HG03280 (cell line): Measurements from ENCODE around the gene NEDD9.

Experiments
- ATAC-seq: cut with Tn5 transposase; IDR thresholded peaks from one replicate; pipeline ENCODE4 v1.9.1; 2021; ENCODE audit warnings: mild to moderate bottlenecking, moderate library complexity; ENCODE audit not compliant: unreplicated experiment

The NEDD9 gene

GRCh38 chr6:11219400-11219834 is 13.1 kb downstream of the NEDD9 start:
- ATAC-seq: no peak

- no peak for ATAC-seq
Observed at GRCh38 chr6:11218538-11219399, 13.7 kb downstream of the NEDD9 start.

- ATAC-seq: no peak
Observed at GRCh38 chr6:11218102-11218442, 14.4 kb downstream of the NEDD9 start.

GRCh38 chr6:11217360-11218101 is 14.9 kb downstream of the NEDD9 start:
- no peak for ATAC-seq

GRCh38 chr6:11215773-11216172 is 16.7 kb downstream of the NEDD9 start:
- ATAC-seq: no peak

GRCh38 chr6:11214901-11215300 is 17.6 kb downstream of the NEDD9 start:
- no peak for ATAC-seq

GRCh38 chr6:11214084-11214833 is 18.2 kb downstream of the NEDD9 start:
- ATAC-seq: no peak

GRCh38 chr6:11213422-11214021 is 18.9 kb downstream of the NEDD9 start:
- ATAC-seq: no peak

- ATAC-seq: no peak
Observed at GRCh38 chr6:11212664-11213063, 19.8 kb downstream of the NEDD9 start.

- ATAC-seq: no peak
Observed at GRCh38 chr6:11211254-11211653, 21.2 kb downstream of the NEDD9 start.

GRCh38 chr6:11210386-11211138 is 21.9 kb downstream of the NEDD9 start:
- no peak for ATAC-seq

- ATAC-seq: no peak
Observed at GRCh38 chr6:11209906-11210305, 22.6 kb downstream of the NEDD9 start.

- no peak for ATAC-seq
Observed at GRCh38 chr6:11209369-11209768, 23.1 kb downstream of the NEDD9 start.

- no peak for ATAC-seq
Observed at GRCh38 chr6:11208854-11209253, 23.6 kb downstream of the NEDD9 start.

GRCh38 chr6:11208267-11208666 is 24.2 kb downstream of the NEDD9 start:
- ATAC-seq: no peak

GRCh38 chr6:11207199-11207968 is 25.1 kb downstream of the NEDD9 start:
- no peak for ATAC-seq

GRCh38 chr6:11206576-11206975 is 25.9 kb downstream of the NEDD9 start:
- ATAC-seq: no peak

GRCh38 chr6:11204794-11205366 is 27.6 kb downstream of the NEDD9 start:
- ATAC-seq: no peak

GRCh38 chr6:11204005-11204399 is 28.5 kb downstream of the NEDD9 start:
- no peak for ATAC-seq
